SH-SY5Y (cell line): ENCODE data around the gene MTHFSD.

Source experiments
- GATA2 ChIP-seq: IDR thresholded peaks from 2 replicates; pipeline ENCODE4 v1.6.1; 2011; ENCODE audit warnings: mild to moderate bottlenecking, low read depth, low read length
- GATA3 ChIP-seq: IDR thresholded peaks from 2 replicates; pipeline ENCODE4 v1.6.1; 2011; ENCODE audit warnings: low read depth, mild to moderate bottlenecking, low read length, moderate library complexity

GRCh38 chr16:86550281-86550680 lies 4.8 kb downstream of the MTHFSD start:
- no peak for TF ChIP-seq GATA2
- no peak for TF ChIP-seq GATA3
